Endothelial cell of hepatic sinusoid (primary cell): Measurements from ENCODE around the gene VASH1.
"Not testable (repeated sequence)": the region's sequence is repeated elsewhere in the genome, so short reads cannot be mapped to it uniquely, and the experiment has no call there.

Experiments
- in situ Hi-C: cut with HindIII; loops from 2 replicates; pipeline ENCODE4 v1.10.0; 2017; ENCODE audit warnings: low sequenced_read_pairs

VASH1 gene

GRCh38 chr14:76761136-76761959, at the start of gene VASH1:
VASH1 (plus strand) TSS chr14:76761468; CDS start chr14:76762822, 1,354 bp downstream.
- in situ Hi-C loops: no loop called here

DNA sequence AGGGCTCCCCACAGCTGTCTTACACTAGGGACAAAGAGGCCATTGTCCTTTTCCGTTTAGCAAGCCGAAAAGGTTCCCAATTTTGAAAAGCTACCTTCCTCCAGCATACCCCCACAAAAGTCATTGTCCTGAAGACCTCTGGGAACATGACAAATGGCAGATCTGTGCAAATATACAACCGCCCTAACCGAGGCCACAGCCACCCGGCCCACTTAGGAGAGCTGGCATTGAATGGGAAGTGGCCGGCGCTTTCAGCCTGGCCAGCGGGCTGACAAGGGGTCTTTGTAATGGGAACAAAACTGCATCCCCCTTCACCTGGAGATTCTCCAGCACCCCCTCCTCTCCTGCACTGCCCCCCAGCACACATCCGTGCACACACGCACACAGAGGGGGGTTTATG, 48.1 kb upstream of the VASH1 start:
- in situ Hi-C loops: no loop called here

- in situ Hi-C loops: no loop called here
Observed at GRCh38 chr14:76714470-76714869, 46.8 kb upstream of the VASH1 start.

DNA sequence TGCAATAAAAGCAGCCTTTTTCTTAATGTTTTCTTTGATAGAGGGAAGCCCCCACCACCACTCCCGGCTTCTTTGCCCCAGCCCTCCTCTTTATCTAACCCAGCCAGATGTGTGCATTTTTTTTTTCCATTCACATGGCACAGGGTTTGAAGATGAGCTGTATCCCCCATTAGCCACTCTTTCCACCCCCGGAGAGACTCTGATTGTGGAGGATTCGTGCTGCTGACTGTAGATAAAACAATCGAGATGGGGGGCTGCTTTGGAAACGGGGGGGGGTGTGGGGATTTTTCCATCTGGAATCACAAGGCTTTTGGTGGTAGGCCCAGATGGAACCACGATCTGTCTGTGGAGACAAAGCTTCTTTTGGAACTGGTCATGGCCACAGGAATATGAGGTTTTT, 46.2 kb upstream of the VASH1 start:
- in situ Hi-C loops: no loop called here

- in situ Hi-C loops: no loop called here
Observed at GRCh38 chr14:76715511-76716081, 45.7 kb upstream of the VASH1 start.

- in situ Hi-C loops: no loop called here
Observed at GRCh38 chr14:76716285-76716684, 45.0 kb upstream of the VASH1 start.

GRCh38 chr14:76717508-76718290, 43.6 kb upstream of the VASH1 start:
- in situ Hi-C loops: no loop called here

DNA sequence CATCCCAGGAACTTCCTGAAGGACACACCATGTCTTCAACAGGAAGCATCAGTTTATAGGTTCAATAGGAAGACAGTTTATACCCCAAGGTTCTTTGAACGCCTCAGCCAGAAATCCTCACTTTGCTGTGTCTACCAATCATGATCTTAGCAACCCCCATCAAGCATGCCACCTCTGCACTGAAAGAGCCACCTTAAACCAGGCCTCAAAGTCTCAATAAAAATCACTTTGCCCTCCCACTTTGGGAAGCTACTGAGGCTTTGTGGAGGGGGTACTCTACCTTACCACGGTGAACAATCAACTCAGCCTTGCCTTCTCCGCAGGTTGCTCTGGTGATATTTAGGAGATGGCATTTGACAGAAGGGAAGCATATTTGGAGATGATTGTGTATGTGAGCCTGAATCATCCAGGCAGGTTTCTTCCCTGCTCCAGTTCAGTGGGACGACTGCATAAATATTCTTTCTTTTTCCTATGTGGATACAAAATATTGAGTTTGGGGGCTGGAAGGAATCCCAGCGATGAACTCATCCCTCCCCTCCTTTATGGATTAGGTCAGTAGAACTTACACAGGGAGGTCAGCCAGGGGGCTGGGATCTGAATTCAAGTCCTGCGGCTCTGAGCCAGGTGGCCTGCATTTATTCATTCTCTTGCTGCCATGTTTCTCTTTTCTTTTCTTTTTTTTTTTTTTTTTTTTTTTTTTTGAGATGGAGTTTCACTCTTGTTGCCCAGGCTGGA, 42.8 kb upstream of the VASH1 start:
- in situ Hi-C loops: no loop called here

- in situ Hi-C loops: no loop called here
Observed at GRCh38 chr14:76719666-76720065, 41.6 kb upstream of the VASH1 start.

DNA sequence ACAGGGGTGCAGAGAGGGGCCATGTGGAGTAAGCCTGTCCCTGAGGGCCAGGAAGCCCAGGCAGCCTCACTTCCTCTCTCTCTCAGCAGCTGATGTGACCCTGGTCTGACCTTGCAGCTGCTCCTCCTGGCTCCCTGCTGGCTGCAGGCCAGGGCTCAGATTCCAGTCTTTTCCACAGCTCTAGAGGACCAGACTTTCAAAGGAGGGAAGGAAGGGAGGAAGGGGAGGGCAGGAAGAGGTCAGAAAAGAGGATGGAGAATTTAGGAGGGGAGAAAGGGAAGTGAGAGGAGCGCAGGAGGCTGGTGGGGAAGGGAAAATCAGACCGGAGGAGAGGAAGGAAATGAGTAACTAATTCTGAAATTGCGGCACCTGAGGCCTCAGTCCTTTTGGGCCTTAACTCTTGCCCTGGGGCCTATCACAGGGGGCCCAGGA, 40.9 kb upstream of the VASH1 start:
- in situ Hi-C loops: no loop called here

DNA sequence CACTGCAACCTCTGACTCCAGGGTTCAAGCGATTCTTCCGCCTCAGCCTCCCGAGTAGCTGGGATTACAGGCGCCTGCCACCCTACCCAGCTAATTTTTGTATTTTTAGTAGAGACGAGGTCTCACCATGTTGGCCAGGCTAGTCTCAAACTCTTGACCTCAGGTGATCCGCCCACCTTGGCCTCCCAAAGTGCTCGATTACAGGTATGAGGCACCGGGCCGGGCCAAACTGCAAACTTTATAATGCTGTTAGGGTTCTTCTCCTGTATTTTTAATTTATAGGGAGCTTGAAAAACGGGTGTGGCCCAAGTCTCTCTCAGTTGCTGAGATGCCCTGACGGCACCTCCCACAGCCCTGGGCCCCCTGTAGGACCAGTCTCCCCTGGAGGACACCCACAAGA, 39.8 kb upstream of the VASH1 start:
- in situ Hi-C loops: not testable (repeated sequence)

- in situ Hi-C loops: loop anchor here (5.0 kb wide), 1 partner anchor 62 kb away; no protein-coding TSS in a partner anchor
Observed at GRCh38 chr14:76724651-76725550, 36.4 kb upstream of the VASH1 start.

DNA sequence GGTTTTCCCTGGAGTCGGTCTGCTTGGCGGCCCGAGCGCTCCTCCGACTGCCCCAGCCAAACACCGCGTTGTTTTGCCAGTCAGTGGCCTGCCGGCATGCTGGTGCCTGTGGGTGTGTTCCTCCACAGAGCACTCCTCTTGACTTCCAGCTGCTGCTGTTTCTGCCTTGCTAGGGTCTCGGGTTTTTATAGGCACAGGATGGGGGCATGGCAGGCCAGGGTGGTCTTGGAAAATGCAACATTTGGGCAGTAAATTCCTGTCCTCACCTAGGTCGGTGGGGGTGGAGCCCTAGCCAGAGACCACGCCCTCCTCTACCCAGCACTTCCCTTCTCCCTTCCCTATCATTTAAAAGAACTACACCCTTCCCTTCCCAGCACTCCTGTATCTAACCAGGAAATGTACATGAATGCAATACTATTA, 34.7 kb upstream of the VASH1 start:
- in situ Hi-C loops: loop anchor here (5.0 kb wide), 1 partner anchor 61 kb away; no protein-coding TSS in a partner anchor

GRCh38 chr14:76727384-76727783, 33.9 kb upstream of the VASH1 start:
- in situ Hi-C loops: loop anchor here (5.0 kb wide), 1 partner anchor 60 kb away; no protein-coding TSS in a partner anchor

DNA sequence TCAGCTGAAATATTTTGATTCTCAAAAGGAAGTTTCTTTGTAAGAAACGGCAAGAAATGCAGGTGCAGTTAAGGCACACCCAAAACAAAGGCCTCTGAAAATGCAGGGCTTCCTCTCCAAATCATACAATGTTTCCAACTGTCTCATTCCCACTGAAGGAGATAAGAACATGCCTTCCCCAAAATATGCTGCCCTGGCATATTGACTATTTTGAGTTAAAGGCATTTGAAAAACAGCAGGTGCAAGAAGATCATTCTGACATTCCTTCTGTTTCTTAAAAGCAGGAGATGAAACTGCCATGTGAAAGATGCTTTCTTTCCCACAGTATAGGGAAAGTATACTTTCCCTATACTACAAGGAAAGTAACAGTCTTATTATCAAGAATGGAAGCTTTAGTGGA, 33.4 kb upstream of the VASH1 start:
- in situ Hi-C loops: loop anchor here (5.0 kb wide), 1 partner anchor 59 kb away; no protein-coding TSS in a partner anchor

DNA sequence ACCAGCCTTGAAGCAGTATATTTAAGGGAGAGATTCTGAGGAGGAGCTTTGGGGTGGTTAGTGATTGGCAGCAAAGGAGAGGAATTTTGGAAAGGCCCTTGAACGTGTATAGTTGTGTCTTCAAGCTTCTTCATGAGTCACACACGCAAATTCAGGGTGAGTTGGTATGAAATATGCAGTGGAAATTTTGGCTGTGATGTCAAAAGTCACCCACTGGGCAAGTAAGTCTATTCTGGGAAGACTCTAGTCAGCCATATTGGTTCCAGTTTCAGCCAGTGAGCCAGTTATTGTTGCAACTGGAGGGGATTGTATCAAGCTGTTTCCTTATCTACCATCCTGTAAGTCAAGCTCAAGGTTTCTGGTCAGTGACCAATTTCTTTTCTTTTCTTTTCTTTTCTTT, 32.0 kb upstream of the VASH1 start:
- in situ Hi-C loops: loop anchor here (5.0 kb wide), 1 partner anchor 58 kb away; no protein-coding TSS in a partner anchor

DNA sequence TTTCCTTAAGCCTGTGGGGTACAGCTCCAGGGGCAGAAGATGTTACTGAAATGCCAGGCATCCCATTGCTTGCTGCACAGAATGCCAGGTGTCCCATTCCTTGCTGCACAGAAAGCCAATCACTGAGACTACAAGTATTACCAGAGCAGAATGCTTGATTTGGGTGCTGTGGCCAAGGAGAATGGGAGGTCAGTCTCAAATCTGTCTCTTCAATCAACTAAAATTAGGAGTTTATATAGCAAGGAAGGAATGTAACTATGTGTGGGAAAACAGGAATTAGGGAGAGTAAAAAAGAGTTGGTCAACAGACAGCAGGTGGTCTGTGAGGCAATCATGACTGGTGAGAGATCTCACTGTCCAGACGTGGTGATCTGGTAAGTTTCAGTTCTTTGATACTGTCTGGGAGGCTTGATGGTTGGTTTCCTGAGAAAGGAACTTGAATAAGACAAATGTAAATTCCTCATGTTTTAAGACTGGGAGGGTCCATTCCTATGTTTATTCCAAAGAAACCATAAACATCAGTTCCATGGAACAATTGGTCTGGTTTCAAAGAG, 31.2 kb upstream of the VASH1 start:
- in situ Hi-C loops: loop anchor here (5.0 kb wide), 1 partner anchor 57 kb away; no protein-coding TSS in a partner anchor

- in situ Hi-C loops: not testable (repeated sequence)
Observed at GRCh38 chr14:76734501-76734900, 26.8 kb upstream of the VASH1 start.

- in situ Hi-C loops: no loop called here
Observed at GRCh38 chr14:76736514-76736913, 24.8 kb upstream of the VASH1 start.
